ENCODE data around the gene OTUB2.

OTUB2 gene

DNA sequence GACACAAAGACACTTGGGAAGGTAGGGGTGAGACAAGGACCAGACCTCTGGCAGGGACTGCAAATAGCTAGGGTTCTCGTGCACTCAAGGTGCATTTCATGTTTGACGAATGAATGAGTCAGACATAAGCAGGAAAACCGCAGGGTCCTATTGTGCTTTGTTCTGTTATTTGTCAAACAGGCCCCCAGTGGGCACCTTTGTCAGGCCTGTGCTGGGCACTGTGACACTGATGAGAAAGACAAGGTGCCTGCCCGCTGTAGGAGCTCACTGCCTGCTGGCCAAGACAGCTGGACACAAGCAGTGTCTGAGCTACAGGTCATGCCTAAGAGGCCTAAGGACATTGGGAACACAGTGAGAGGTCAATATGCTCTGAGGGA, 2.3 kb downstream of the OTUB2 start:
- Histone ChIP-seq H3K4ac (ENCODE audit: low read length) (no peak overlapping the region), H3K14ac (ENCODE audit: low read length) (no peak overlapping the region), H3K4me1 (ENCODE audit: control insufficient read depth in 2 of 2, insufficient read depth in 1 of 2, low read depth in 1 of 2, low read length in 2 of 2) (peaks cover 1 to 8% of the 10 kb centered on the region in 2 donors), H3K9me3 (replicated peaks in 1 of 2; ENCODE audit: control insufficient read depth in 2 of 2, insufficient read depth in 1 of 2, low read depth in 1 of 2, low read length in 2 of 2) (no peaks in the 10 kb centered on the region), H2AK5ac (ENCODE audit: low read depth, low read length) (no peak overlapping the region), H2BK120ac (ENCODE audit: low read depth, low read length) (no peak overlapping the region), H3K4me2 (ENCODE audit: insufficient read depth, low read length, poor library complexity, severe bottlenecking) (no peak overlapping the region), H3K27me3 (ENCODE audit: control insufficient read depth in 3 of 3, insufficient read depth in 3 of 3, low read depth in 1 of 3, low read length in 3 of 3) (no peaks in the 10 kb centered on the region), H2AFZ (ENCODE audit: low read length) (no peak overlapping the region), H3K27ac (replicated peaks; ENCODE audit: low read length) (no peak overlapping the region), H3K79me1 (ENCODE audit: low read depth, low read length) (no peaks in the 10 kb centered on the region), H3K9ac (ENCODE audit: low read depth, low read length, poor library complexity) (no peak overlapping the region), H3K4me3 (ENCODE audit: low read length in 2 of 2) (no peak overlapping the region), H3K36me3 (replicated peaks in 1 of 2; ENCODE audit: control insufficient read depth in 2 of 2, insufficient read depth in 2 of 2, low read length in 2 of 2) (no peaks in the 10 kb centered on the region), H3K23ac (ENCODE audit: low read depth, low read length, poor library complexity) (no peak overlapping the region), H2BK5ac (ENCODE audit: low read length) (no peak overlapping the region), H2BK15ac (ENCODE audit: low read length) (no peak overlapping the region), H4K91ac (ENCODE audit: low read depth, low read length, poor library complexity) (no peak overlapping the region), H2BK12ac (ENCODE audit: low read length) (no peak overlapping the region), H4K8ac (ENCODE audit: low read depth, low read length) (no peak overlapping the region), H3K18ac (ENCODE audit: low read length) (peak overlapping the region; percentile 44)
- no peak for DNase-seq (ENCODE audit: low spot score)
- no CpG with 5 or more reads among the region's 4 CpGs for WGBS, 2 donors (ENCODE audit: extremely low coverage in 2 of 2, insufficient read length in 2 of 2, insufficient replicate concordance in 1 of 2)

DNA sequence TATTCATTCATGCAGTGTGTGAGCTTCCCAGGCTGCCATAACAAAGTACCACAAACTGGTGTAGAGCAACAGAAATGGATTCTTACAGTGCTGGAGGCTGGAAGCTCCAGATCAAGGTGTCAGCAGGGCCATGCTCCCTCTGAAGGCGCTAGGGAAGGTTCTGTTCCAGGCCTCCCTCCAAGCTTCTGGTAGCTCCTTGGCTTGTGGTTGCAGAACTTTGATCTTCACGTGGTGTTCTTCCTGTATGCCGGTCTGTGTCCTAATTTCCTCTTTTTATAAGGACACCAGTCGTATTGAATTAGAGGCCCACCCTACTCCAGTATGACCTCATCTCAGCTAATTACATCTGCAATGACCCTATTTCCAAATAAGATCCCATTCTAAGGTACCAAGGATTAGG, 3.1 kb downstream of the OTUB2 start:
- no peak overlapping the region for H4K91ac ChIP-seq (ENCODE audit: low read depth, low read length, poor library complexity)
- DNase-seq (ENCODE audit: low spot score): no peak
- H2BK15ac ChIP-seq (ENCODE audit: low read length): no peak overlapping the region
- no peaks in the 10 kb centered on the region for H3K9me3 ChIP-seq (replicated peaks in 1 of 2; ENCODE audit: control insufficient read depth in 2 of 2, insufficient read depth in 1 of 2, low read depth in 1 of 2, low read length in 2 of 2)
- H2AK5ac ChIP-seq (ENCODE audit: low read depth, low read length): no peak overlapping the region
- no peaks in the 10 kb centered on the region for H3K36me3 ChIP-seq (replicated peaks in 1 of 2; ENCODE audit: control insufficient read depth in 2 of 2, insufficient read depth in 2 of 2, low read length in 2 of 2)
- H3K4me2 ChIP-seq (ENCODE audit: insufficient read depth, low read length, poor library complexity, severe bottlenecking): no peak overlapping the region
- H3K14ac ChIP-seq (ENCODE audit: low read length): no peak overlapping the region
- no peak overlapping the region for H3K9ac ChIP-seq (ENCODE audit: low read depth, low read length, poor library complexity)
- no peak overlapping the region for H3K4me3 ChIP-seq (ENCODE audit: low read length in 2 of 2)
- peak overlapping the region; percentile 7 for H3K23ac ChIP-seq (ENCODE audit: low read depth, low read length, poor library complexity)
- no peak overlapping the region for H4K8ac ChIP-seq (ENCODE audit: low read depth, low read length)
- no peaks in the 10 kb centered on the region for H3K79me1 ChIP-seq (ENCODE audit: low read depth, low read length)
- no peak overlapping the region for H2BK12ac ChIP-seq (ENCODE audit: low read length)
- H3K4ac ChIP-seq (ENCODE audit: low read length): no peak overlapping the region
- H3K4me1 ChIP-seq (ENCODE audit: control insufficient read depth in 2 of 2, insufficient read depth in 1 of 2, low read depth in 1 of 2, low read length in 2 of 2): peaks cover 1 to 5% of the 10 kb centered on the region in 2 donors
- no peak overlapping the region for H2BK120ac ChIP-seq (ENCODE audit: low read depth, low read length)
- H3K18ac ChIP-seq (ENCODE audit: low read length): peak overlapping the region; percentile 21
- H2BK5ac ChIP-seq (ENCODE audit: low read length): no peak overlapping the region
- H2AFZ ChIP-seq (ENCODE audit: low read length): no peak overlapping the region
- H3K27me3 ChIP-seq (ENCODE audit: control insufficient read depth in 3 of 3, insufficient read depth in 3 of 3, low read depth in 1 of 3, low read length in 3 of 3): no peaks in the 10 kb centered on the region
- no peak overlapping the region for H3K27ac ChIP-seq (replicated peaks; ENCODE audit: low read length)
- WGBS, 2 donors (ENCODE audit: extremely low coverage in 2 of 2, insufficient read length in 2 of 2, insufficient replicate concordance in 1 of 2): no CpG with 5 or more reads among the region's 4 CpGs

DNA sequence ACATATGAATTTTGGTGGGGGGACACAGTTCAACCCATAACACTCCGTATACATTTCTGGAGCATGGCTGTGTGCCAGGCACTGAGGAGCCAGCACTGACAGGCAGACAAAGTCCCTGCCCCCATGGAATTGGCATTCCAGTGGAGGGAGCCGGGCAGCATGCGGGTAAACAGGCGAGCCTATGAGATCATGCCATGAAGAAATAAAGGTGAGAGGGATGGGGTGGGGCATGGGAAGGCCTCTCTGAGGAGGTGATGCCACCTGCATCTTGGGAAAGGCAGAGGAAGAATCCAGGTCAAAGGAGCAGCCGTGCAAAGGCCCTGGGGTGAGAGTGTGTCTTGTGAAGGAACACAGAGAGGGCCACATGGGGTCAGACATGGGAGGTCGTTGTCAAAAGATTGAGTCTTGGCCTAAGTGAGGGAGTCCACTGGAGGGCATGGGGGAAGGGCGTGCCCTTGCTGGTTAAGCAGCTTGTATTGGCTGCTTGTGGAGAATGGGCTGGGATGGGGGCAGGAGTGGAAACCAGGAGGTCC, 3.6 kb downstream of the OTUB2 start:
- Histone ChIP-seq H3K4me1 (ENCODE audit: control insufficient read depth in 2 of 2, insufficient read depth in 1 of 2, low read depth in 1 of 2, low read length in 2 of 2) (peaks cover 1 to 5% of the 10 kb centered on the region in 2 donors), H3K4me2 (ENCODE audit: insufficient read depth, low read length, poor library complexity, severe bottlenecking) (no peak overlapping the region), H2BK12ac (ENCODE audit: low read length) (no peak overlapping the region), H3K4me3 (ENCODE audit: low read length in 2 of 2) (no peak overlapping the region), H3K14ac (ENCODE audit: low read length) (peak overlapping the region; percentile 33), H3K36me3 (replicated peaks in 1 of 2; ENCODE audit: control insufficient read depth in 2 of 2, insufficient read depth in 2 of 2, low read length in 2 of 2) (no peaks in the 10 kb centered on the region), H3K27me3 (ENCODE audit: control insufficient read depth in 3 of 3, insufficient read depth in 3 of 3, low read depth in 1 of 3, low read length in 3 of 3) (no peaks in the 10 kb centered on the region), H3K9me3 (replicated peaks in 1 of 2; ENCODE audit: control insufficient read depth in 2 of 2, insufficient read depth in 1 of 2, low read depth in 1 of 2, low read length in 2 of 2) (peaks cover under 1 to 4% of the 10 kb centered on the region in 2 donors), H2BK120ac (ENCODE audit: low read depth, low read length) (no peak overlapping the region), H2BK15ac (ENCODE audit: low read length) (no peak overlapping the region), H3K27ac (replicated peaks; ENCODE audit: low read length) (no peak overlapping the region), H2AFZ (ENCODE audit: low read length) (no peak overlapping the region), H3K79me1 (ENCODE audit: low read depth, low read length) (no peaks in the 10 kb centered on the region), H3K9ac (ENCODE audit: low read depth, low read length, poor library complexity) (no peak overlapping the region), H3K4ac (ENCODE audit: low read length) (no peak overlapping the region), H3K23ac (ENCODE audit: low read depth, low read length, poor library complexity) (no peak overlapping the region), H3K18ac (ENCODE audit: low read length) (peak overlapping the region; percentile 26), H2BK5ac (ENCODE audit: low read length) (no peak overlapping the region), H2AK5ac (ENCODE audit: low read depth, low read length) (peak overlapping the region; percentile 12), H4K8ac (ENCODE audit: low read depth, low read length) (no peak overlapping the region), H4K91ac (ENCODE audit: low read depth, low read length, poor library complexity) (no peak overlapping the region)
- WGBS, 2 donors (ENCODE audit: extremely low coverage in 2 of 2, insufficient read length in 2 of 2, insufficient replicate concordance in 1 of 2): no CpG with 5 or more reads among the region's 7 CpGs
- DNase-seq (ENCODE audit: low spot score): no peak

DNA sequence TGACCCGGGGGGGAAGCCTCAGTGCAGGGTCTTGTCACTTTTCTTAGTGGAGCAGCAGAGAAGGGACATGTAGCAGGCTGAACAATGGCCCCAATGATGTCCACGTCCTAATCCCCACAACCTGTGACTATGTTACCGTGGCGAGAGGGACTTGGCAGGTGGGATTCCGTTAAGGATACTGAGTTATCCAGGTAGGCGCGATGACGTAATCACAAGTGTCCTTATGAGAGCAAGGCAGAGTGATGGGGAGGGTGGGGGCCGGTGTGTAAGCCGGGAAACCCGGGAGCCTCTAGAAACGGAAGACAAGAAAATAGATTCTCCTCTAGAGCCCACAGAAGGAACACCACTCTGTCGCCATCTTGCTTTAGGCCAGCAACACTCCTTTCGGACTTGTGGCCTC, 4.4 kb downstream of the OTUB2 start:
- H3K4ac ChIP-seq (ENCODE audit: low read length): no peak overlapping the region
- H3K14ac ChIP-seq (ENCODE audit: low read length): no peak overlapping the region
- H3K27me3 ChIP-seq (ENCODE audit: control insufficient read depth in 3 of 3, insufficient read depth in 3 of 3, low read depth in 1 of 3, low read length in 3 of 3): no peaks in the 10 kb centered on the region
- no peak overlapping the region for H3K4me2 ChIP-seq (ENCODE audit: insufficient read depth, low read length, poor library complexity, severe bottlenecking)
- H4K91ac ChIP-seq (ENCODE audit: low read depth, low read length, poor library complexity): no peak overlapping the region
- H3K36me3 ChIP-seq (replicated peaks in 1 of 2; ENCODE audit: control insufficient read depth in 2 of 2, insufficient read depth in 2 of 2, low read length in 2 of 2): no peaks in the 10 kb centered on the region
- no peak overlapping the region for H3K23ac ChIP-seq (ENCODE audit: low read depth, low read length, poor library complexity)
- H3K79me1 ChIP-seq (ENCODE audit: low read depth, low read length): no peaks in the 10 kb centered on the region
- WGBS, 2 donors (ENCODE audit: extremely low coverage in 2 of 2, insufficient read length in 2 of 2, insufficient replicate concordance in 1 of 2): no CpG with 5 or more reads among the region's 14 CpGs
- no peak overlapping the region for H3K18ac ChIP-seq (ENCODE audit: low read length)
- H4K8ac ChIP-seq (ENCODE audit: low read depth, low read length): no peak overlapping the region
- no peak overlapping the region for H2AK5ac ChIP-seq (ENCODE audit: low read depth, low read length)
- peaks cover 1 to 5% of the 10 kb centered on the region in 2 donors for H3K4me1 ChIP-seq (ENCODE audit: control insufficient read depth in 2 of 2, insufficient read depth in 1 of 2, low read depth in 1 of 2, low read length in 2 of 2)
- H2BK12ac ChIP-seq (ENCODE audit: low read length): no peak overlapping the region
- H2BK15ac ChIP-seq (ENCODE audit: low read length): no peak overlapping the region
- no peak overlapping the region for H2AFZ ChIP-seq (ENCODE audit: low read length)
- no peak overlapping the region for H2BK120ac ChIP-seq (ENCODE audit: low read depth, low read length)
- peaks cover 2 to 4% of the 10 kb centered on the region in 2 donors for H3K9me3 ChIP-seq (replicated peaks in 1 of 2; ENCODE audit: control insufficient read depth in 2 of 2, insufficient read depth in 1 of 2, low read depth in 1 of 2, low read length in 2 of 2)
- H3K9ac ChIP-seq (ENCODE audit: low read depth, low read length, poor library complexity): no peak overlapping the region
- H3K4me3 ChIP-seq (ENCODE audit: low read length in 2 of 2): no peak overlapping the region
- no peak overlapping the region for H2BK5ac ChIP-seq (ENCODE audit: low read length)
- DNase-seq (ENCODE audit: low spot score): no peak
- H3K27ac ChIP-seq (replicated peaks; ENCODE audit: low read length): no peak overlapping the region

Data from neuronal stem cell (in vitro differentiated cells).